ENCODE measurements around the gene IL2. TPM values are rescaled to one million over a fixed set of nuclear protein-coding genes. Genes with fewer than 3 reads are reported as not detected.

The IL2 gene
- total RNA-seq (not detected), polyA plus RNA-seq (ENCODE audit: insufficient read length in 2 of 2) (not detected)
- long read RNA-seq, donor 1 = 0 reads
- long read RNA-seq, donor 2 = 0 reads
- long read RNA-seq, donor 3 = 0 reads
- long read RNA-seq, donor 4 = 0 reads

GRCh38 chr4:122456231-122457116, at the start of gene IL2:
Gene IL2 (minus strand): TSS chr4:122456725. CDS start chr4:122456440, 285 bp downstream.
- Histone ChIP-seq H3K27ac (ENCODE audit: low read depth, low read length) (no peak within 1 kb of the TSS), H3K27me3 (ENCODE audit: control insufficient read depth, insufficient read depth, low read length) (no peaks in the 10 kb centered on the region), H3K4me1 (ENCODE audit: control insufficient read depth, insufficient read depth, low read length) (no peaks in the 10 kb centered on the region), H3K36me3 (ENCODE audit: control insufficient read depth, insufficient read depth, low read length) (no peaks in the 10 kb centered on the region), H3K4me3 (ENCODE audit: low read depth, low read length) (no peak within 1 kb of the TSS), H3K9me3 (ENCODE audit: control insufficient read depth, insufficient read depth, low read length) (no peaks in the 10 kb centered on the region)
- DNase-seq (ENCODE audit: low read depth in 4 of 6, low spot score in 6 of 6) = no peak
- WGBS (ENCODE audit: insufficient coverage) = no CpG with 5 or more reads among the region's 2 CpGs

GRCh38 chr4:122503214-122503613, 46.7 kb upstream of the IL2 start:
- Histone ChIP-seq H3K36me3 (ENCODE audit: control insufficient read depth, insufficient read depth, low read length) (no peaks in the 10 kb centered on the region), H3K27ac (ENCODE audit: low read depth, low read length) (no peak overlapping the region), H3K4me3 (ENCODE audit: low read depth, low read length) (no peak overlapping the region), H3K9me3 (ENCODE audit: control insufficient read depth, insufficient read depth, low read length) (no peaks in the 10 kb centered on the region), H3K27me3 (ENCODE audit: control insufficient read depth, insufficient read depth, low read length) (no peaks in the 10 kb centered on the region), H3K4me1 (ENCODE audit: control insufficient read depth, insufficient read depth, low read length) (no peaks in the 10 kb centered on the region)
- no peak for DNase-seq (ENCODE audit: low read depth in 4 of 6, low spot score in 6 of 6)
- 87% methylated on average over 3 of the region's 3 CpGs for WGBS (ENCODE audit: insufficient coverage)

GRCh38 chr4:122500852-122501501, 44.5 kb upstream of the IL2 start:
- no peak overlapping the region for H3K27ac ChIP-seq (ENCODE audit: low read depth, low read length)
- no peaks in the 10 kb centered on the region for H3K27me3 ChIP-seq (ENCODE audit: control insufficient read depth, insufficient read depth, low read length)
- H3K4me1 ChIP-seq (ENCODE audit: control insufficient read depth, insufficient read depth, low read length) = no peaks in the 10 kb centered on the region
- DNase-seq (ENCODE audit: low read depth in 4 of 6, low spot score in 6 of 6) = peak in 3 of 6 donors; percentile 15 to 43 (median 15)
- H3K36me3 ChIP-seq (ENCODE audit: control insufficient read depth, insufficient read depth, low read length) = no peaks in the 10 kb centered on the region
- WGBS (ENCODE audit: insufficient coverage) = 31% methylated on average over 4 of the region's 4 CpGs
- no peak overlapping the region for H3K4me3 ChIP-seq (ENCODE audit: low read depth, low read length)
- H3K9me3 ChIP-seq (ENCODE audit: control insufficient read depth, insufficient read depth, low read length) = no peaks in the 10 kb centered on the region

- H3K4me3 ChIP-seq (ENCODE audit: low read depth, low read length) = no peak overlapping the region
- no peak overlapping the region for H3K27ac ChIP-seq (ENCODE audit: low read depth, low read length)
- no peaks in the 10 kb centered on the region for H3K27me3 ChIP-seq (ENCODE audit: control insufficient read depth, insufficient read depth, low read length)
- H3K4me1 ChIP-seq (ENCODE audit: control insufficient read depth, insufficient read depth, low read length) = no peaks in the 10 kb centered on the region
- H3K9me3 ChIP-seq (ENCODE audit: control insufficient read depth, insufficient read depth, low read length) = peaks cover 12% of the 10 kb centered on the region
- H3K36me3 ChIP-seq (ENCODE audit: control insufficient read depth, insufficient read depth, low read length) = no peaks in the 10 kb centered on the region
- no peak for DNase-seq (ENCODE audit: low read depth in 4 of 6, low spot score in 6 of 6)
These were observed 32.5 kb upstream of the IL2 start for GRCh38 chr4:122489061-122489460.

- H3K27me3 ChIP-seq (ENCODE audit: control insufficient read depth, insufficient read depth, low read length) = no peaks in the 10 kb centered on the region
- no peaks in the 10 kb centered on the region for H3K4me1 ChIP-seq (ENCODE audit: control insufficient read depth, insufficient read depth, low read length)
- no peak for DNase-seq (ENCODE audit: low read depth in 4 of 6, low spot score in 6 of 6)
- H3K4me3 ChIP-seq (ENCODE audit: low read depth, low read length) = no peak overlapping the region
- 100% methylated on average over 2 of the region's 4 CpGs for WGBS (ENCODE audit: insufficient coverage)
- H3K9me3 ChIP-seq (ENCODE audit: control insufficient read depth, insufficient read depth, low read length) = no peaks in the 10 kb centered on the region
- no peaks in the 10 kb centered on the region for H3K36me3 ChIP-seq (ENCODE audit: control insufficient read depth, insufficient read depth, low read length)
- H3K27ac ChIP-seq (ENCODE audit: low read depth, low read length) = no peak overlapping the region
These were observed 27.0 kb upstream of the IL2 start for GRCh38 chr4:122483481-122483880.

GRCh38 chr4:122481766-122482405, 25.4 kb upstream of the IL2 start:
- 100% methylated on average over 2 of the region's 4 CpGs for WGBS (ENCODE audit: insufficient coverage)
- Histone ChIP-seq H3K9me3 (ENCODE audit: control insufficient read depth, insufficient read depth, low read length) (no peaks in the 10 kb centered on the region), H3K4me1 (ENCODE audit: control insufficient read depth, insufficient read depth, low read length) (no peaks in the 10 kb centered on the region), H3K36me3 (ENCODE audit: control insufficient read depth, insufficient read depth, low read length) (no peaks in the 10 kb centered on the region), H3K4me3 (ENCODE audit: low read depth, low read length) (no peak overlapping the region), H3K27ac (ENCODE audit: low read depth, low read length) (no peak overlapping the region), H3K27me3 (ENCODE audit: control insufficient read depth, insufficient read depth, low read length) (no peaks in the 10 kb centered on the region)
- no peak for DNase-seq (ENCODE audit: low read depth in 4 of 6, low spot score in 6 of 6)

GRCh38 chr4:122480655-122481487, 24.3 kb upstream of the IL2 start:
- H3K4me1 ChIP-seq (ENCODE audit: control insufficient read depth, insufficient read depth, low read length) = no peaks in the 10 kb centered on the region
- no peak overlapping the region for H3K27ac ChIP-seq (ENCODE audit: low read depth, low read length)
- no peak for DNase-seq (ENCODE audit: low read depth in 4 of 6, low spot score in 6 of 6)
- WGBS (ENCODE audit: insufficient coverage) = no CpG with 5 or more reads among the region's 1 CpG
- H3K9me3 ChIP-seq (ENCODE audit: control insufficient read depth, insufficient read depth, low read length) = no peaks in the 10 kb centered on the region
- H3K27me3 ChIP-seq (ENCODE audit: control insufficient read depth, insufficient read depth, low read length) = no peaks in the 10 kb centered on the region
- no peaks in the 10 kb centered on the region for H3K36me3 ChIP-seq (ENCODE audit: control insufficient read depth, insufficient read depth, low read length)
- H3K4me3 ChIP-seq (ENCODE audit: low read depth, low read length) = no peak overlapping the region

- H3K27ac ChIP-seq (ENCODE audit: low read depth, low read length) = no peak overlapping the region
- 81% methylated on average over 5 of the region's 5 CpGs for WGBS (ENCODE audit: insufficient coverage)
These were observed 23.5 kb upstream of the IL2 start for GRCh38 chr4:122479935-122480416.

GRCh38 chr4:122476745-122477144, 20.2 kb upstream of the IL2 start:
- Histone ChIP-seq H3K9me3 (ENCODE audit: control insufficient read depth, insufficient read depth, low read length) (no peaks in the 10 kb centered on the region), H3K4me1 (ENCODE audit: control insufficient read depth, insufficient read depth, low read length) (no peaks in the 10 kb centered on the region), H3K27me3 (ENCODE audit: control insufficient read depth, insufficient read depth, low read length) (no peaks in the 10 kb centered on the region), H3K4me3 (ENCODE audit: low read depth, low read length) (no peak overlapping the region), H3K27ac (ENCODE audit: low read depth, low read length) (no peak overlapping the region), H3K36me3 (ENCODE audit: control insufficient read depth, insufficient read depth, low read length) (no peaks in the 10 kb centered on the region)
- WGBS (ENCODE audit: insufficient coverage) = no CpG with 5 or more reads among the region's 1 CpG
- no peak for DNase-seq (ENCODE audit: low read depth in 4 of 6, low spot score in 6 of 6)

More at GRCh38 chr4:122479935-122480416, 23.5 kb upstream of the IL2 start:
- no peaks in the 10 kb centered on the region for H3K36me3 ChIP-seq (ENCODE audit: control insufficient read depth, insufficient read depth, low read length)
- H3K4me1 ChIP-seq (ENCODE audit: control insufficient read depth, insufficient read depth, low read length) = no peaks in the 10 kb centered on the region
- no peaks in the 10 kb centered on the region for H3K27me3 ChIP-seq (ENCODE audit: control insufficient read depth, insufficient read depth, low read length)
- H3K9me3 ChIP-seq (ENCODE audit: control insufficient read depth, insufficient read depth, low read length) = no peaks in the 10 kb centered on the region
- no peak for DNase-seq (ENCODE audit: low read depth in 4 of 6, low spot score in 6 of 6)
- no peak overlapping the region for H3K4me3 ChIP-seq (ENCODE audit: low read depth, low read length)
